Measurements from ENCODE around the gene C19orf53.

The C19orf53 gene

GRCh38 chr19:13826652-13827235 is 52.5 kb downstream of the C19orf53 start:
- no peak for DNase-seq

- no peak for DNase-seq
Measured at GRCh38 chr19:13827656-13828055, 53.4 kb downstream of the C19orf53 start.
